Measurements from ENCODE around the gene TMEM255B.

TMEM255B gene

DNA sequence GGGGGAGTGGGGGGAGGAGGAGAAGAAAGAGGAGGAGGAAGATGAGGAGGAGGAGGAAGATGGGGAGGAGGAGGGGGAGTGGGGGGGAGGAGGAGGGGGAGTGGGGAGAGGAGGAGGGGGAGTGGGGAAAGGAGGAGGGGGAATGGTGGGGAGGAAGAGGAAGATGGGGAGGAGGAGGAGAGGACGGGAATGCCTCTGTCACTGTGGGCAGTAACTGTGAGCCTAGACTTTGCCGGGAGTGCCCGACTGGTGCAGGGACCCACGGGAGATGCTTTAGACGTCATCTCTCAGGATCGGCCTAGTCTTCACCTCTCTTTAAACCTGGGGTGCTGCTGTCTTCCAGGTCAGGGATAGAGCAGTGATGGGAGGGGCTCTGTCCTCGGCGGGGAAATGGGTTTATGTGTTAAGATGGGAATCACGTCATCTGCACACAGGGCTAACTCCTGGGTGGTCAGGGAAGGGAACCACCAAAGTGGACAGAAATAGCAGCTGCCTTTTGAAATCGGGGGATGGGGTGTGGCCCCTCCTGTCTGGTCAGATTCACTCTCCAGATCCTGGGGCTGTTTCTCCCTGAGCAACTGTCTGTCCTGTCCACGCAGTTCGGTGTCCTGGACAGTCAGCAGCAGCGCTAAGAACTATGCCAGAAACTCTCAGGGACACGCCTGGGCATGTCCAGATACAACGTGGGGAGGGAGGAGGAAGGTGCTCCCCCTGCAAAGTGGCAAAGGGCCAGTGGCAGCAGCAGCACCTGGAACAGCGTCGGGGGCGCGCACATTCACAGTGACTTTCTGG lies 77.9 kb downstream of the TMEM255B start:
- no peak for TF ChIP-seq GATA3 (IDR thresholded peaks at IDR 0.05; ENCODE audit: low read depth, low read length)
- TF ChIP-seq GATA2 (IDR thresholded peaks at IDR 0.05; ENCODE audit: low read depth, low read length) = no peak

DNA sequence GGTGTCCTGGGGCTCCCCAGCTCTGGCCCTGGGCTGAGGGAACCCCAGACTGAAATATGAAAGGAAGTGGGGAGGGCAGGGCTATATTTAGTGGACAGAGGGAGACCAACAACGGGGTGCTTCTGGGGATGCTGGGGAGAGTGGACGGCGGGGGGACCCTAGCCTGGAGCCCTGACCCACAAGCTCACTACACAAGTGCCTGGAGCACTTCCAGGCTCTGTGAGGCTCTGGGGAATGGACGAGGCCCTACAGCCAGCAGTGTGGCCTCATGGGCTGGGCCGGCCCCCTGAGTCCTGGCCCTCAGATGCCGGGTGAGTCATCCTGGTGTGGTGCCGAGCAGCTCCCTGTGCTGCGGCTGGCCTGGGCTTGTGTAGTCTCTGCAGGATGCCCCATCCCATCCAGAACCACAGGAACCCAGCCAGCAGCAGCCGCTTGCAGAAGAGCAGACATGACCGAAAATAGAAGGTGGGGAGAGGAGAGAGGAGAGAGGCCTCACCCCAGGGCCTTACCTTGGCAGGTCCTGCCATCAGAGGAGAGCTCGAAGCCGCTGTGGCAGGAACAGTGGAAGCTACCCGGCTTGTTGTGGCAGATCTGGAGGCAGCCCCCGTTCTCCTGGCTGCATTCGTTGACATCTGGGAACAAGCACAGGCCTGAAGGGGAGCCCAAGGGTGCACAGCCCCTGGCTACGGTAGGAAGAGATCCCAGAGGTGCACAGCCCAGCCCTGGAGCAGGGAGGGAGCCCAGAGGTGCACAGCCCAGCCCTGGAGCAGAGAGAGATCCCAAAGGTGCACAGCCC lies 78.7 kb downstream of the TMEM255B start:
- TF ChIP-seq GATA2 (IDR thresholded peaks at IDR 0.05; ENCODE audit: low read depth, low read length) = no peak
- TF ChIP-seq GATA3 (IDR thresholded peaks at IDR 0.05; ENCODE audit: low read depth, low read length) = no peak

DNA sequence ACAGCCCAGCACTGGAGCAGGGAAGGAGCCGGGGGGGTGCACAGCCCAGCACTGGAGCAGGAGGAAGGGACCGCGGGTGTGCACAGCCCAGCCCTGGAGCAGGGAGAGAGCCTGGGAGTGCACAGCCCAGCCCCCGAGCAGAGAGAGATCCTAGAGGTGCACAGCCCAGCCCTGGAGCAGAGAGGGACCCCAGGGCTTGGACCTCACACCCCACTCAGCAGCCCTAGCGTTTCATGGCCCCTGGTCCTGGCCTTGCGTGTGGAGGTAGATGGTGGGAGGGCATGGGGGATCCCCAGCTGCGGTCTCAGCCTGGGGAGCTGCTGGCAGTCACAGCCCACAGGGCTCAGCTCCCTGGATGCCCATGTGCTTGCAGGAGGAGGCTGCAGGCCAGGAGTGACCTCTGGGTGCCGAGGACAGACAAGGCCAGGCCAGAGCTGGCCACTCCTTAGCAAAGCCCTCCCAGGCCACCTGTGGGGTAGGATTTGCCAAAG lies 79.7 kb downstream of the TMEM255B start:
- TF ChIP-seq GATA3 (IDR thresholded peaks at IDR 0.05; ENCODE audit: low read depth, low read length) (no peak), GATA2 (IDR thresholded peaks at IDR 0.05; ENCODE audit: low read depth, low read length) (no peak)

DNA sequence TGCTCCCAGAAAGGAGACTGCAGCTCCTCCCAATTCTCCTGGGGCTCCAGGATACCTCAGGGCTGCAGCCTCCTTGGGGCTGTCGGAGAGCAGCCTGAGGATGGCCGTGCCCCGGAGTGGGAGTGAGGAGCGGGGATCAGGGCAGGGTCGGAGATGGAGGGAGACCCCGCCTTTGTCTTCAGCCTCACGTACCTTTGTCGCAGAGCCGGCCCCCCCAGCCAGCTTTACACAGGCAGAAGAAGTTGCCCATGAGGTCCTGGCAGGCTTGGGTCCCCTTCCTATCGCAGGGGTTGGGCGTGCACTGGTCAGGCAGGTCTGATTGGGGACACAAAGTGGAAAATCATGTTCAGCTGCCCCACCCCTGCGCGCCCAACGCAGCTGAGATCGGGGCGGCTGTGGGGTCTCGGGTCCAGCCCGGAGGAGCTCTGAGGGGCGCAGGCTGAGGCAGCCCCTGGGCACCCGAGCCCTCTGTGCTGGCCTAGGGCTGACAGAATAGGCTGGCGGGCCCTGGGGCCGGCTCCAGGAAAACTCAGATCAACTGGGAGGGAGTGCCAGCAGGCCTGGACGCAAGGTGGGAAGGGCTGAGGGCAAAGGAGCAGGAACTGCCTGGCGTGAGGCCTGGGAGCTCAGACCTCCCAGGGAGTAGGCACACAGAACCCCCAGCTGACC lies 80.6 kb downstream of the TMEM255B start:
- TF ChIP-seq GATA3 (IDR thresholded peaks at IDR 0.05; ENCODE audit: low read depth, low read length) = no peak
- TF ChIP-seq GATA2 (IDR thresholded peaks at IDR 0.05; ENCODE audit: low read depth, low read length) = no peak

DNA sequence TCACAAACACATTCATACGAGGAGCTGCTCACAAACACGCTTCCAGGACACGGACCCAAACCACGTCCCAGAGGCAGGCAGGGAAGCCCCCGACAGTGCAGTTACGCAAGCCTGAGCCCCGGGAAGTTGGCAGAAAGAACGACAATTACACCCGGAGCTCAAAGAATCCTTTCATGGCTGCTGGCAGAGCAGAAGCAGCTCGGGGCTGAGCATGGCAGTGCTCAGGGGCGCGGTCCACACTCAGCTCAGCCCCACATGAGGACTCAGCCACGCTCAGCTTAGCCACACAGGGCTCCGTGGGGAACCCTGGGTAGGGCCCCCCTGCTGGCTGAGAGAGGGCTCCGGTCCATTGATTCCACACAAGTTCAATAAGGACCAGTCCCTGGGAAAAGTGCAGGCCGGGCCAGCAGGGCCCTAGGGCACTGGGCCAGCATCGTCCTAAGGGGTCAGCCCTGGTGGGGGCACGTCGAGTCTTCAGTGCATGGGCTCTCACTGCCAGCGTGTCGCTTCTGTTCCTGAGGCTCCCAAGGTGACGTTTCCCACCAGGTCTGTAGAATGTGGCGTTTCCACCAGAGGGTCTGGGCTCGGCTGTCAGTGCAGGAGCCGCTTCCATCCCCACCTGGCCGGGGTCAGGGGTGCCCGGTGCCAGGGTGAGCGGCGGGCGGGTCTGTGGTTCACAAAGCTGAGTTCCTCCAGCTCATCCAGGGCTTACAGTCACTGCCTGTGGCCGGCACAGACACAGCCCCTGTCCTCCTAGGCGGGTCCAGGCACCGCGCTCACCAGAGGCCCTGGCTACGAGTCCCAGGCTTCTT lies 81.7 kb downstream of the TMEM255B start:
- no peak for TF ChIP-seq GATA2 (IDR thresholded peaks at IDR 0.05; ENCODE audit: low read depth, low read length)
- no peak for TF ChIP-seq GATA3 (IDR thresholded peaks at IDR 0.05; ENCODE audit: low read depth, low read length)

DNA sequence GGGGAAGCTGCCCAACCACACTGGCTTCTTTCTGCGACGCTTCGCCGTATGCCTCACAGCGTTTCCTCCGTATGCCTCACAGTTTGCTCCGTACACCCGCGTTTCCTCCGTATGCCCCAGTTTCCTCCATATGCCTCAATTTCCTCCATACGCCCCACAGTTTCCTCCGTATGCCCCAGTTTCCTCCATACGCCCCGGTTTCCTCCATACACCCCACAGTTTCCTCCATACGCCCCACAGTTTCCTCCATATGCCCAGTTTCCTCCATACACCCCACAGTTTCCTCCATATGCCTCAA lies 82.3 kb downstream of the TMEM255B start:
- TF ChIP-seq GATA2 (IDR thresholded peaks at IDR 0.05; ENCODE audit: low read depth, low read length) (no peak), GATA3 (IDR thresholded peaks at IDR 0.05; ENCODE audit: low read depth, low read length) (no peak)

DNA sequence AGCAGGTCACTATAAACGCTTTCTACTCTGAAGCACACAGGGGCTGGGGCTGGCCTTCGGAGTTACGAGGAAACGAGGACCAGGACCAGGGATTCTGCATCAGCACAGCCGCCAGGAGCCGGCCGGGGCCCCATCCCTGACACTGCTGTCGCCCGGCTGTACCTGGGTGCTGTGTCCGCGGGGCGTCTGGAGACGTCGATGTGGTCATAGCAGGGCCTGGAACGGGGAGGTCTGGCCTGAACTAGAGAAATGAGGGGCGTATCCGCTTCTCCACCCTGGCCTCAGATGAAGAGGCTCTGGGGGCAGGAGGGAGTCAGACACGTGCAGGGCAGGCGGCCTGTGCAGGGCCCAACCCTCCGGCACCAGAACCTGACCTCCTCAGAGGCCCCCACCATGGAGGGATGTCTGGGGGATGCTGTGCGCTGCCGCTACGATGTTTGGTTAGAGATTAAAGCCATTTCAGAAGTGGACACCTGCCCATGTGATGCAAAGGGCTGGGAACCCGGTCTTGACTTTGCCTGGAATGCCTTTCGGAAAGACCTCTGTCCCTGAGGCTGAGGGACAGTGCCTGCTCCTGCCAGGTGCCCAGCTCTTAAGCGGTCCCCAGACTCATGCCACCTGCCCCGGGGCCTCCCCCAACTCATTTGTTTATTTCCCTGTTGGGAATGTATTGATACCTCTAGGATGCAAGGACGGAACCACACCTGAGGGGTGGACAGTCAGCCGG lies 83.5 kb downstream of the TMEM255B start:
- TF ChIP-seq GATA2 (IDR thresholded peaks at IDR 0.05; ENCODE audit: low read depth, low read length) = no peak
- no peak for TF ChIP-seq GATA3 (IDR thresholded peaks at IDR 0.05; ENCODE audit: low read depth, low read length)

DNA sequence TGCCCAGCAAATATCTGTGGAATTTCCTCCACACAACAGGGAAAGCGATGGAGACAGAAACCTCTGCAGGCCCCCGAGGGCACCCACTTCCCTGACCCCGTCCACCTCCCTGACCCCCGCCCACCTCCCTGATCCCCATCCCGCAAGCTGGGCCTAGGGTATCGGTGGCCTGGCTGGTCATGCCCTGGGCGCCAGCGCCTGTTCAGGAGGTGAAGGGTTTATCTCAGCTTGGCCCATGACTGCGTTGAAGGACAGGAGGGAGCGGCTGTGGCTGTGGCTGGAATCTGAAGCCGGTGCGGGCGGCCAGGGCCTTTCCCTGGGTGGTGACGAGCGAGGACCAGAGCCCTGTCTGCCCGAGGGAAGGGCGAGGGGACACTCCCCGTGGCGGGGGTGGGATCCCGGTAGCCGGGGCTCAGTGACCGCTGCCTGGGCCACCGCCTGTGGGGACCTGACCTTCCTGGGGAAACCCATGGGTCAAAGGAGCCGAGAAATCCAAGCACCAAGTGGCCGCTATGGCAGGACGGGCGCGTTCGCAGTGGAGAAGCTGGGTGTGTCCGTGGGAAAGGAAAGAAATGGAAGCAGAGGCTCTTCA lies 84.1 kb downstream of the TMEM255B start:
- TF ChIP-seq GATA2 (IDR thresholded peaks at IDR 0.05; ENCODE audit: low read depth, low read length) = no peak
- no peak for TF ChIP-seq GATA3 (IDR thresholded peaks at IDR 0.05; ENCODE audit: low read depth, low read length)

DNA sequence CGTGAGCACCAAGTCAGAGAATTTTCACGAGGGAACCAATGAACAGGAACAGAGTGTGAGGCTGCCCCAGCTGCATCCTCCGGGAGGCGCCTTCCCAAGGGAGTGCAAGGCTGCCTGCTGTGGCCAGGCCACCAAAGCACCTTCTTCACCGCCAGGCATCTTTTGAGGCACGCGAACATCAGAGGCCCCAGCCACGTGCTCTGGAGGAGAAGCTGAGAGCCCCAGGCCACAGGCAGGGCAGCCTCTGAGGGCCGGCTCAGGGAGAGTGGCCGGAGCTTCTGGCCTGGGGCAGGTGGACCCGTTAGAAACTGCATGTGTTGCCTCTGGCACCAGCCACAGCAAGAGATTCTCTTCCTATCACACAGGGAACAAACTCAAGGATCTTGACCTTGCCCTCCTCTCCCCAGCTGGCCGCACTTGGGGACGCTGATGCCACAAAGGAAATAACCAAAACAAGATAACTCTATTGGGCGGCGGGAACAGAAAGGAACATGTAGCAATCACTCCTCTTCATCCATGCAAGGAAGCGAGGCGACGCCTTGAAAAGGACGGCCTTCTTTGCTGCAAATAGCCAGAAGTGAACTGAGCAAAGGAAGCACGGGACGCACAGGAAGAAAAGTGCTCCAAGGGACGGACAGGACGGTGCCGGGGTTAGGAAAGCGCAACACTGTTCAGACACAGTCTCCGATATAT lies 85.0 kb downstream of the TMEM255B start:
- no peak for TF ChIP-seq GATA2 (IDR thresholded peaks at IDR 0.05; ENCODE audit: low read depth, low read length)
- no peak for TF ChIP-seq GATA3 (IDR thresholded peaks at IDR 0.05; ENCODE audit: low read depth, low read length)

DNA sequence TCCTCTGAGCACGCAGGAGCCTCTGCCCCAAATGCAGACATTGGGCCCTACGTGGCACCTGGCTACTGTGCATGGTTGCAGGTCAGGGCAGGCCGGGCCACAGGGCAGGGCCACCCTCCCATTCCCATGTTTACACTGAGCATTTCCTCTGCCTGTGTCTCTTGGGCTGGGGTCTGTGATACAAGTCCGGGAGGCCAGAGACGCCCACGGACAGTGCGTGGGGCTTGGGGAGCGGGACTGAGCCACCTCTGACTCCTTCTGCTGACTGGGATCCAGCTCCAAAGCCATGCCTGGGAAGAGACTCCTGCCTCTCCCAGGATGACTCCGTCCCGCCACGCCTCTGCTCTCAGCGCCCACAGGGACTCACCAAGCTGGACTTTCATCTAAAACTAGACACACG lies 86.0 kb downstream of the TMEM255B start:
- TF ChIP-seq GATA3 (IDR thresholded peaks at IDR 0.05; ENCODE audit: low read depth, low read length) = no peak
- TF ChIP-seq GATA2 (IDR thresholded peaks at IDR 0.05; ENCODE audit: low read depth, low read length) = no peak

DNA sequence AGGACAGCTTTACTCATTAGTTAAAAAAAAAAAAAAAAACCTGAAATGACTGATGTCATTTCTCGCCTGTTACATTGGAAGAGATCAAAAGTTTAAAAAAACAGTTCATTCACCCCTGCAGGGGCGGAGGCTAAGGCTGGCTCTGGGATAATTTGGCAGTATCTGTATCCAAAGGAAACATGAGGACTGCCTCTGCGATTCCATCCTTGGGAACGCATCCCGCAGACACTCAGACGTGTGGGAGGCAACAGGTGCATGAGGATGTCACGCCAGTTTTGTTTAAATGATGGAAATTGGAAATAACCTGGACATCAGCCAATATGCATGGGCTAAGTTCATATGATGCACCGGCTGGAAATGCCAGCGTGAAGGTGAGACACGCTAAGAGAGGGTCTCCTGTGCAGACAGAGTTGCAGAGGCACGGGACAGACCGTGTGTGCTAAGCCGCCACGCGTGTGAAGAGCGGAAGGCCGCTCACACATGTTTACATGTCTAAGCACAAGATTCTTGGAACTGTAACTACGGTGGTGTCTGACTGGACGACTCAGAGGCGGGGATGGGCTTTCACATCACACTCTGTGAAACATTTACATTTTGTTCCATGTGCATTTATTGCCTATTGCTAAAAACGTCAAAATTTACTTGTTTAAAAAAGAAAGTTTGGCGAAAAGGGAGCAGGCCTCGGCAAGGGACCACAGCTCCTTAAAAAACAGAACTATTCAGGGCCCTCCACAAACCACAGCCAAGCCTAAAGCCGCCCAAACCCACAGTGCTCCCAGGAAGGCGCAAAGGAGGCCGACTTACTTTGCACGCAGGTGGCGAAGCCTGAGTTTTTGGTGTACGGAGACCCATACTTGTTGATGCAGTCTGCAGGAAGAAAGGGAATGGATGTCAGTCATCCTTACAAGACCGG lies 87.0 kb downstream of the TMEM255B start:
- TF ChIP-seq GATA2 (IDR thresholded peaks at IDR 0.05; ENCODE audit: low read depth, low read length) (no peak), GATA3 (IDR thresholded peaks at IDR 0.05; ENCODE audit: low read depth, low read length) (no peak)
